Common myeloid progenitor, CD34-positive (primary cell): ENCODE data around the gene LASP1NB.

ENCODE experiments used
- CTCF ChIA-PET: fragments of 350-600 bp; sonication (Branson Sonifier 250); formaldehyde crosslinking; loops from one replicate; lab custom pipeline; 2021; ENCODE audit warnings: antibody characterized with exemption; lab: Charles Lee
- POLR2A ChIA-PET: fragments of 350-600 bp; sonication (Branson Sonifier 250); formaldehyde crosslinking; loops from one replicate; lab custom pipeline; 2021; ENCODE audit warnings: antibody characterized with exemption; lab: Charles Lee
- DNase-seq, 3 donors: peaks; one replicate each; pipeline versions ENCODE4 v3.0.0 to v3.0.0-alpha.2; 2013
- H3K27ac ChIP-seq, 2 experiments: 1 replicate in 1 of 2; 2 replicates in 1 of 2; pipeline ENCODE4 v1.7.0; 2013; ENCODE audit warnings: inconsistent platforms in 2 of 2, low read length in 2 of 2, mild to moderate bottlenecking in 2 of 2, low read depth in 1 of 2, moderate library complexity in 1 of 2; ENCODE audit not compliant: severe bottlenecking in 2 of 2, insufficient read depth in 1 of 2, poor library complexity in 1 of 2
- H3K27me3 ChIP-seq, 5 experiments: replicated peaks in 2 of 5; 1 replicate in 3 of 5; 2 replicates in 2 of 5; pipeline versions ENCODE4 v1.6.1 to v1.7.0; 2013; ENCODE audit warnings: low read length in 4 of 5, mild to moderate bottlenecking in 2 of 5, moderate library complexity in 2 of 5, inconsistent platforms in 1 of 5; ENCODE audit not compliant: insufficient read depth in 5 of 5, control insufficient read depth in 4 of 5
- H3K36me3 ChIP-seq, 4 experiments: 1 replicate in 2 of 4; 2 replicates in 2 of 4; pipeline versions ENCODE4 v1.6.1 to v1.7.0; 2013; ENCODE audit warnings: low read length in 3 of 4, control low read depth in 1 of 4, mild to moderate bottlenecking in 1 of 4; ENCODE audit not compliant: control insufficient read depth in 4 of 4, insufficient read depth in 4 of 4
- H3K4me1 ChIP-seq, 4 experiments: 1 replicate in 3 of 4; 2 replicates in 1 of 4; pipeline versions ENCODE4 v1.6.1 to v1.7.1; 2013; ENCODE audit warnings: low read length in 3 of 4, mild to moderate bottlenecking in 3 of 4, control low read depth in 1 of 4, inconsistent platforms in 1 of 4, moderate library complexity in 1 of 4; ENCODE audit not compliant: control insufficient read depth in 4 of 4, insufficient read depth in 4 of 4; ENCODE audit errors: control extremely low read depth in 1 of 4
- H3K4me3 ChIP-seq, 7 experiments: 1 replicate in 4 of 7; 2 replicates in 3 of 7; pipeline versions ENCODE4 v1.5.1 to v1.7.0; 2013; ENCODE audit warnings: mild to moderate bottlenecking in 7 of 7, low read length in 6 of 7, moderate library complexity in 6 of 7, inconsistent platforms in 2 of 7, low read depth in 2 of 7, control low read depth in 1 of 7; ENCODE audit not compliant: insufficient read depth in 4 of 7, control insufficient read depth in 1 of 7; ENCODE audit errors: extremely low read depth in 1 of 7
- H3K9me3 ChIP-seq, 5 experiments: 1 replicate in 4 of 5; 2 replicates in 1 of 5; pipeline versions ENCODE4 v1.6.1 to v1.7.1; 2013; ENCODE audit warnings: low read length in 4 of 5, mild to moderate bottlenecking in 2 of 5, inconsistent platforms in 1 of 5, low read depth in 1 of 5, moderate library complexity in 1 of 5; ENCODE audit not compliant: control insufficient read depth in 4 of 5, insufficient read depth in 2 of 5; ENCODE audit errors: control extremely low read depth in 1 of 5
- WGBS: methylation state at CpG from one replicate; pipeline ENCODE4 v1.1.5; 2013; ENCODE audit not compliant: insufficient coverage; 5-methylcytosine and 5-hydroxymethylcytosine counted together

The LASP1NB gene

DNA sequence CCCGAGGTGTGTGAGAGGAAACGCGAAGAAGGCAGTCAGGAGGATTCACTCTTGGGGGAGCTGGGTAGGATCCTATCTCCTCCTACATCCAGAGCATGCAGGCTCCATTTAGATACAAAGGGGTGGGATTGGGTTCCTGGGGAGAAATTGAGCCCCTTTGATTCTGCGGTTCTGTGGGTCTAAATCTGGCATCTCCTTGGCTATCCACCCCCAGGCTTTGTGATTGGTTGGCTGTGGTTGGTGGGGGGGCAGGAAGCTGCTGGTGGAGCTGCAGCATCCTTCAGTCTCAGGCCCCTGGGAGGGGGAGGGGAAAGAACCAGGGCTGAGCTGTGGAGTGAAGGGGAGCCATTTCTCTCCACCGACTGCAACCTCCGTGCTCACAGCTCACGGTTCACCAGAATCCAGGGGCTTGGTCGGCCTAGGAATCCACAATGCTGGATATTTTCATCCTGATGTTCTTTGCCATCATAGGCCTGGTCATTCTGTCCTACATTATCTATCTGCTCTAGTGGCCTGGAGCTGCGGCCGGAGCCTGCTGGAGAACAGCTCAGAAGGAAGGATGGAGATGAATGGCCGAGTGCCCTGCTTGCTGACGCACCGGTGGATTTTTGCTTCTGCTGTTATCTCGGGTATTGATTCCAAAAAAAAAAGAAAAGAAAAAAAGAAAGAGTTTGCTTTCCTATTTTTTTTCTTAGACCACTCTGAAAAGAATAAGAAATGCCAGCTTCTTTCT lies at the start of gene LASP1NB:
Gene LASP1NB (plus strand): TSS at position 352 of the 733 bp plus-strand sequence.
- H3K4me3 ChIP-seq = peak within 1 kb of the TSS in 1 of 7 experiments; percentile 14
- peak in 2 of 3 donors; percentile 36 to 39 for DNase-seq
- WGBS = 86% methylated on average over 10 of the region's 14 CpGs

DNA sequence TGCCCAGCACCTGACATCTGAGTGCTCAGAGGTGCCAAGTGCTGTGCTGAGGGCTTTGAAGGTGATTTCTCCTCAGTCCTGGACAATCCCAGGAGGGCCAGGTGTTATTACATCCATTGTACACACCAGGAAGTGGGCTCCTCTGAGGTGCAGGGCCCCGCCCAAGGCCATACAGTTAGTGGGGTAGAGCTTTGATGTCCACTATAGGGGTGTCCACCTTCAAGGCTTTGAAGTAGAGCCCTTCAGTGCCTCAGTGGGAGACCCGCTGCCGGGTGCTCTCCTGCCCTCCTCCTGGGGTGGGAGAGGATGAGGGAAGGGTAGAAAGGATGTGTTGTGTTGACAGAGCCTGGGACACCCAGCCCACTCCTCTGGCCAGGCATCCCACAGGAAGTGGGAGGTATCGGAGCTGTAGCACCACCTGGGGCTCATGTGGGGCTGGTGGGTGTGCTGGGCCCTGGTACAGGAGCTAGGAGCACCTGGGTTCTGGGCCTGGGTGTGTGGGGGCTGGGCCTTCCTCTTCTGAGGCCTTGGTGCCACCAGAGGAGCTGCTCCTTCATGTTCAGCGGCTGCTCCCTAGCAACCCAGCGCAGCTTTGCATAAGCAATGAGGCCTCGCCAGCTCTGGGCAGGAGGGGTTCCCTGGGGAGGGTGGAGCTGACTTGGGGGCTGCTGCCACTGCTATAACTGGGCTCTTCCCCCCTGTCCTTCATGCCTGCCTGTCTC lies 48.1 kb upstream of the LASP1NB start:
- Histone ChIP-seq H3K36me3 (peaks cover 0 to 44% (median 25%) of the 10 kb centered on the region in 4 experiments), H3K4me1 (peaks cover 3 to 87% (median 56%) of the 10 kb centered on the region in 4 experiments), H3K9me3 (no peaks in the 10 kb centered on the region), H3K4me3 (no peak overlapping the region), H3K27ac (peak overlapping the region in 1 of 2 experiments; percentile 50), H3K27me3 (no peaks in the 10 kb centered on the region)
- peak in 2 of 3 donors; percentile 62 to 66 for DNase-seq
- 57% methylated on average over 5 of the region's 7 CpGs for WGBS
- CTCF ChIA-PET = interaction anchor here (1.4 kb wide), 1 partner anchor 38 kb away, joined by 4 read pairs; no protein-coding TSS in a partner anchor
- POLR2A ChIA-PET = interaction anchor here (0.5 to 0.7 kb wide), 2 partner anchors 30 to 1455 kb away, joined by 3 read pairs; no protein-coding TSS in a partner anchor

More for the DNA sequence above, at the start of gene LASP1NB:
- peaks cover 0 to 6% (median 1%) of the 10 kb centered on the region in 4 experiments for H3K36me3 ChIP-seq
- no peak within 1 kb of the TSS for H3K27ac ChIP-seq
- peaks cover 14 to 31% (median 24%) of the 10 kb centered on the region in 4 experiments for H3K4me1 ChIP-seq
- ChIA-PET CTCF (interaction anchor here (0.7 to 2.1 kb wide), 10 partner anchors 10 to 228 kb away, joined by 3 to 7 read pairs (median 4); no protein-coding TSS in a partner anchor), POLR2A (interaction anchor here (0.8 kb wide), 1 partner anchor 56 kb away, joined by 10 read pairs; the partner anchor contains the start of gene LASP1)
- no peaks in the 10 kb centered on the region for H3K27me3 ChIP-seq
- H3K9me3 ChIP-seq = no peaks in the 10 kb centered on the region

DNA sequence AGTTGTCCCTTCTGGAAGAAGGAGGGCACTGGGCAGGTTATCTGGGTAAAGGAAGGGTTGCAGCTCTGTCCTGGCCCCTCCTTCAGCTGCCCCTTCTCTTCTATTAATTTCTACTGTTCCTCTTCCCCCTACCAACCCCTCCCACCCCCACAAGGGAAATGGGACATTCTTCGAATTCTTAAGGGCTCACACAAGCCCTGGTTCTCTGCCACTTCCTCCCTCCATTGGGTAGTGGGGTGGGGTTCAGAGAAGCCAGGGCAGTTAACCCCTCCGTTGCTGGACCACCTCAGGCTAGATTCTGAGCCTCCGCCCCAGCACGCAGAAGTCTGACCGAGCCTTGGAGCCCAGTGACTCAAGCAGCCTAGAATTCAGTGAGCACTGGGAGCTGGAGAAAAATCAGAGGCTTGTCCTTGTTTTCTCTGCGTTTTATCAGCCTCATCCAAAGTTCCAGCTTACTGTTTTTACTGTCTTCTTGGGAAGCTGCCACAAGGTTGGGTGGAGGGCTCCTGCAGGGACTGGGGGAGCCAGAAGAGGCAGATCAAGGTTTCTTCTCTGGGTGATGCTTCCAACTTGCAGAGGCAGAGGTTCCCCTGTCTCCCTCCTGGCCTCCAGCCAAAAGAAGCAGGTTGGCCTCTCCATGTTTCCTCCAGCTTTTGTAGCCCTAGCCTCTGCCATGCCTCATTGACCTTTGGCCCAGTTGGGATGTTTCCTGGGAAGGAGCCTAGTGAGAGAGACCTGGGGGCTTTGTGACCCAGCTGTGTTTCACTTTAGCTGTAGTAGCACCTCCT lies 45.3 kb upstream of the LASP1NB start:
- 62% methylated on average over 4 of the region's 6 CpGs for WGBS
- ChIA-PET POLR2A (interaction anchor here (0.5 kb wide), 1 partner anchor 9 kb away, joined by 3 read pairs; no protein-coding TSS in a partner anchor), CTCF (interaction anchor here (1.2 to 3.4 kb wide), 2 partner anchors 8 to 18 kb away, joined by 3 to 14 read pairs; no protein-coding TSS in a partner anchor)
- H3K4me1 ChIP-seq = peaks cover 5 to 85% (median 54%) of the 10 kb centered on the region in 4 experiments
- no peak overlapping the region for H3K4me3 ChIP-seq
- H3K9me3 ChIP-seq = no peaks in the 10 kb centered on the region
- H3K36me3 ChIP-seq = peaks cover 0 to 53% (median 25%) of the 10 kb centered on the region in 4 experiments
- H3K27me3 ChIP-seq = no peaks in the 10 kb centered on the region
- DNase-seq = peak in 2 of 3 donors; percentile 11 to 28
- H3K27ac ChIP-seq = no peak overlapping the region

DNA sequence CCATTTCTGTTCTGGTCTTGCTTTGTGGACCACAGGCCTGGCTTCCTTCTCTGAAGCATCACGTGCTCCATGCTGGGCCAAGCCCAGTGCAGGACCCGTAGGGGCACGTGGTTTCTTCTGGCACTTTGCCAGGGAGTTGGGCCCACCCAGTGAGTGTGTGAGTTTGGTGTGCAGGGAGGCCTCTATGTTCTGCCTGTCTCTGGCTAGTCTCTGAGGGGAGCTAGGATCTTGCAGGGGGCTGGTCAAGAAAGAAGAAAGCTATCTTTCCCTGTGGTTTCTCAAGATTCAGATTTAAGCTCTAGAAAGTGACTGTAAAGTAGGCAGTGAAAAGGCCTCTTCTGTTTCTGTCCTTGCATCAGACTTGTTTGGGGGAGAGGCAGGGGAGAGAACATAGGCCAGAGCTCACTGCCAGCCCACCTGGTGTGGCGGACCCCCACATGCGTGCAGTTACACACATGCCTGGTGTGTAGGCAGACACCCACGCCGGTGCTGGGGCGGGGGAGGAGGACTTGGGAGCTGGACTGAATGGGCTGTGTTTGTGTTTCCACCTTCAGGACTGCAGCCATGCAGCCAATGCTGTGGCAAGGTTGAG lies 43.7 kb upstream of the LASP1NB start:
- 54% methylated on average over 7 of the region's 8 CpGs for WGBS
- no peaks in the 10 kb centered on the region for H3K27me3 ChIP-seq
- H3K4me3 ChIP-seq = peak overlapping the region in 2 of 7 experiments; percentile 5 to 24
- peaks cover 5 to 94% (median 59%) of the 10 kb centered on the region in 4 experiments for H3K4me1 ChIP-seq
- H3K9me3 ChIP-seq = no peaks in the 10 kb centered on the region
- ChIA-PET CTCF (interaction anchor here (1.0 to 3.4 kb wide), 6 partner anchors 10 to 50 kb away, joined by 3 to 14 read pairs (median 4); partner anchors contain the start of genes LASP1 and LASP1NB), POLR2A (interaction anchor here (0.6 kb wide), 1 partner anchor 28 kb away, joined by 5 read pairs; no protein-coding TSS in a partner anchor)
- H3K27ac ChIP-seq = no peak overlapping the region
- H3K36me3 ChIP-seq = peaks cover 0 to 63% (median 29%) of the 10 kb centered on the region in 4 experiments
- peak; percentile 56 to 82 (median 81) for DNase-seq

DNA sequence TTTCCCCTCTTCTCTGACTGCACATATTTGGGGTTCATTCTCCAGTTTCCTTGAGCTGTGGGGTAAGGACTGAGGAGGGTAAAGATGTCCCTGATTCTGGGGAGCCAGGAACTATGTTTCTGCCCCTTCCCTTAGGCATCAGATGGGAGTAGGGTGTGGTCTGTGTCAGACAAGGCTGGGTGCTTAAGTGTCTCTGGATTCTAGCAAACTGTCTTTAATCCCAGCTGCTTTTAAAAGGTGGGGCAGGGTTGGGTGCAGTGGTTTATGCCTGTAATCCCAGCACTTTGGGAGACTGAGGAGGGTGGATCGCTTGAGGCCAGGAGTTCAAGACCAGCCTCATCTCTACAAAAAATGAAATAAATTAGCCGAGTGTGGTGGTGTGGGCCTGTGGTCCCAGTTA lies 42.5 kb upstream of the LASP1NB start:
- no peak for DNase-seq
- Histone ChIP-seq H3K4me1 (peaks cover 5 to 84% (median 48%) of the 10 kb centered on the region in 4 experiments), H3K9me3 (no peaks in the 10 kb centered on the region), H3K36me3 (peaks cover 0 to 66% (median 35%) of the 10 kb centered on the region in 4 experiments), H3K4me3 (peak overlapping the region in 1 of 7 experiments; percentile 19), H3K27me3 (no peaks in the 10 kb centered on the region), H3K27ac (no peak overlapping the region)
- ChIA-PET CTCF (interaction anchor here (0.6 to 3.4 kb wide), 4 partner anchors 11 to 31 kb away, joined by 3 to 14 read pairs (median 6); partner anchors contain the start of gene LASP1), POLR2A (no interaction called here)
- 100% methylated on average over 2 of the region's 2 CpGs for WGBS
